ENCODE results near the gene ZC3H6.

ZC3H6 gene

GRCh38 chr2:112314856-112315255 is 39.5 kb downstream of the ZC3H6 start:
- no peak for DNase-seq (ENCODE audit: extremely low read depth, low read depth)
- TF ChIP-seq CTCF (IDR thresholded peaks at IDR 0.05; ENCODE audit: low read depth, low read length) = no peak

DNA sequence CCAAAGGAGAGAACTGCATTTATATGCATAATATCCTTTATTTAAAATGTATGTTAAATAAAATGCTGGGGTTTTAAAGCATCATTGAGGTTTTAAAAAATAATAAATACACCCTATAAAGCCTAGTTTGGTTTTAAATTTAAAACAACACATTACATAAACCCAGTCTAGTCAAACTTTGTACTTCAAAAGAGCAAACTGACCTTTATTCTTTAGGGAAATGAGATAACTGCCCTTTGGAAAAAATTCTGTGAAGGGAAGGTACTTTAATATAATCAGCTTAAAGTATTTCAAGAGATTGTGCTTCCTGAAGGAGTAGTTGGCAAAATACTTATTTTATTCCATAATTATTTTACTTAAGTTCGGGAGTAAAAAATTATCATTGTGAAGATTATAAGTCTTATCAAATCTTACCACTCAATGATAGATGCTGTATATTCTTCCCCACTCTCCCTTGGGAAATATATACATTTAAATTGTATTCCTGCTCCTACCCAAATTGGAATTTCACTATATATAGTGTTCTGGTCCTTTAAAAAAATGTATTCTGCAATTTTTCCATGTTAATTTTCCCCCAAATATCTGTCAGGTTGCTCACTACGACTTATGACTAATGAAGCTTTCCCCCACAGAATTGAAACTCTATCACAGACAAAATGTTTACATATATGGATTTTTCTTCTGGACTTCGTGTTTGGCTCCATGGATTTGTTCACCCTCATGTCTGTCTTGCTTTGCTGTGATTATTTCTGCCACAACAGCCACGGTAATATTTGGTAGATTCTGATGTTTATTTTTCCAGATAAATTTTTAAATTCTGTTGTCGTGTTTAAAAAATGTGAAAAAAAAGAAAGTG is 42.1 kb downstream of the ZC3H6 start:
- DNase-seq (ENCODE audit: extremely low read depth, low read depth) = no peak
- no peak for TF ChIP-seq CTCF (IDR thresholded peaks at IDR 0.05; ENCODE audit: low read depth, low read length)

DNA sequence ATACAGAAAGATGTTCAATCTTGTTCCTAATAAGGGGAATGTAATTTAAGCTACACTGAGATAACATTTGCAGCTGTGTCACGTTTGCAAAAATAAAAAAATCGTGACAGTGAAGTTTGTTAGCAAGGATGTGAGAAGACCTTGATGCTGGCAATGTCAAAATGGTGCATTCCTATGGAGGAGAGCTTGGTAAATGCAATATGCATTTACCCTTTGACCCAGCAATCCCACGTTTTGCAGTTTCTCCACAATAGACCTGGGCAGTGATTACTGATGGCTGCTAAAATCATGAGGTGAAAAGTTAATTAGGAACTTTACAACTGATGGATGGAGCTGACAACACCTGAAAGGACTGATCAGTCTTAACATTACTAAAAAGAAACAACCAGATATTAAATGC is 43.1 kb downstream of the ZC3H6 start:
- DNase-seq (ENCODE audit: extremely low read depth, low read depth) = no peak

DNA sequence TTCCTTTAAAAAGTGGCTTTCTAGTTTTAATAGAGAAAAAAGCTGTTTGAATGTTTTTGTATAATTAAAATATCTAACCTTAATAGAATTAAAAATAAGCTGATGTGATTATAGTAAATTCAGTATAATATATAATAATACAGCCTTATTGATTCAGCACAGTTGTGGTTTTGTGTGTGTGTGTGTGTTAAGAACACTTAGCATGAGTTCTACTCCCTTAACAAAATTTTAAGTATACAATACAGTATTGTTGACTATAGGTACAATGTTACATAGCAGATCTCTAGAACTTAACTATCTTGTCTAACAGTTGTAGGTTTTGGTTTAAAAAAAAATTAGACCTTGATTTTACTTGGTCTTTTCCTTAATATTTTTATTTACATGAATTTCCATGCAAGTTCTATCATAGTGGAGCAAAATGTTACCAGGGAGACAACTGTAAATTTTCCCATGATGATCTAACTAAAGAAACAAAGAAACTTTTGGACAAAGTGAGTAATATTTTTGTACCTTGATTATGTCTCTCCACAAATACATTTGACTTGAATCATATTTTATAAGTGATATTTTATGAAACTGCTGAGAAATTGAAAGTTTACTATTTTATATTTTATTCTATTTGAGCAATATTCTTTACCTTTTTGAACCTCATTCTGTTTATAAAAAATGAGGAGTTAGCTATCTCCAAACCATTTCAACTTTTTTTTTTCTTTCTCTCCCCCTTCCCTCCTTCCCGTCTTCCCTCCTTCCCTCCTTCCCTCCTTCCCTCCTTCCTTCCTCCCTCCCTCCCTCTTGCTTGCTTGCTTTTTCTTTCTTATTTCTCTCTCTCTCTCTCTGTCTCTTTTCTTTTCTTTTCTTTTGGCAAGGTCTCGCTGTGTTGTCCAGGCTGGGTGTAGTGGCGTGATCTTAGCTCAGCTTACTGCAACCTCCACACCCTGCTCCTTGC is 46.3 kb downstream of the ZC3H6 start:
- TF ChIP-seq CTCF (IDR thresholded peaks at IDR 0.05; ENCODE audit: low read depth, low read length) = no peak
- DNase-seq (ENCODE audit: extremely low read depth, low read depth) = no peak

More for the DNA sequence above, 43.1 kb downstream of the ZC3H6 start:
- no peak for TF ChIP-seq CTCF (IDR thresholded peaks at IDR 0.05; ENCODE audit: low read depth, low read length)

DNA sequence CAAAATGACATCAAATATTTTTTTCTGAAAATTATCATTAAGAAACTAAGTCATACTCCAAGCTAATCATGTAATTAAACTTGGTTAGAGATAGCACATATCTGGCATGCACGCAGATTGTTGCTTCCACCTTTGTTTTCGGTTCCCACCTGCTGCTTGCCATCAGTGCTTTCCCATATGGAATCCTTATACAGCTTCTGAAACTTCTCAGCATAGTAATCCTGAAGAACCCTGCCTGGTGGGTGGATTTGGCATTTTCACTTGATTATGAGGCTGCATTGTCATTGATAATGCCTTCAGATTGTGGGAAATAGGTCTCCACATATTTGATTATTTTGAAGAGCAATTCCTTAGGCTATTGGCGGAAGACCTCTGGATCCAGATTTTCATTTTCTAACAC is 47.5 kb downstream of the ZC3H6 start:
- TF ChIP-seq CTCF (IDR thresholded peaks at IDR 0.05; ENCODE audit: low read depth, low read length) = no peak

GRCh38 chr2:112332123-112332696 is 56.8 kb downstream of the ZC3H6 start:
- TF ChIP-seq CTCF (IDR thresholded peaks at IDR 0.05; ENCODE audit: low read depth, low read length) = no peak
- no peak for DNase-seq (ENCODE audit: extremely low read depth, low read depth)

More for the DNA sequence above, 47.5 kb downstream of the ZC3H6 start:
- no peak for DNase-seq (ENCODE audit: extremely low read depth, low read depth)

Data from AG09319 (cell line).